Endothelial cell of umbilical vein (primary cell): ENCODE measurements around the gene DNAJC9.

ENCODE experiments used
- CTCF ChIP-seq, 2 donors: IDR thresholded peaks; 1 replicate in 1 of 2; 2 replicates in 1 of 2; pipeline ENCODE4 v1.5.1; 2011; ENCODE audit warnings: low read length in 2 of 2, mild to moderate bottlenecking in 2 of 2, moderate library complexity in 2 of 2, control low read depth in 1 of 2, inconsistent platforms in 1 of 2, low read depth in 1 of 2; ENCODE audit not compliant: insufficient read depth in 1 of 2; ENCODE audit errors: extremely low read depth in 1 of 2
- MYC ChIP-seq: IDR thresholded peaks from one replicate; pipeline ENCODE4 v1.6.1; 2011; ENCODE audit warnings: mild to moderate bottlenecking, low read depth, low read length
- POLR2A ChIP-seq: IDR thresholded peaks from 2 replicates; pipeline ENCODE4 v1.6.1; 2012; ENCODE audit warnings: low read depth, mild to moderate bottlenecking, control low read depth, low read length

- TF ChIP-seq CTCF (IDR thresholded peaks at IDR 0.05; ENCODE audit: extremely low read depth in 1 of 2, insufficient read depth in 1 of 2, low read depth in 1 of 2, low read length in 2 of 2) (no peak), POLR2A (no peak), MYC (no peak)
Measured at GRCh38 chr10:73219384-73219783, 27.7 kb downstream of the DNAJC9 start.
